H1 (cell line): ENCODE results near the gene FAM8A1.

ENCODE experiments used
- CTCF ChIP-seq, 3 experiments: IDR thresholded peaks; 1 replicate in 2 of 3; 2 replicates in 1 of 3; pipeline versions ENCODE4 v1.5.1 to v1.6.1; 2011; ENCODE audit warnings: low read length in 3 of 3, mild to moderate bottlenecking in 3 of 3, inconsistent platforms in 2 of 3, low read depth in 1 of 3, moderate library complexity in 1 of 3; ENCODE audit not compliant: insufficient read depth in 1 of 3; ENCODE audit errors: control extremely low read depth in 1 of 3
- EGR1 ChIP-seq: IDR thresholded peaks from 2 replicates; pipeline ENCODE4 v1.6.1; 2011; ENCODE audit warnings: low read depth, low read length, borderline replicate concordance
- GABPA ChIP-seq: IDR thresholded peaks from 2 replicates; pipeline ENCODE4 v1.6.1; 2011; ENCODE audit warnings: mild to moderate bottlenecking, low read length, moderate library complexity, borderline replicate concordance; ENCODE audit not compliant: insufficient read depth
- HDAC6 ChIP-seq: IDR thresholded peaks from one replicate; pipeline ENCODE4 v1.7.1; 2012; ENCODE audit warnings: low read depth, mild to moderate bottlenecking, inconsistent platforms, low read length, moderate library complexity
- KDM5A ChIP-seq: fragments of 200-600 bp; IDR thresholded peaks from 2 replicates; pipeline ENCODE4 v1.7.1; 2012; ENCODE audit warnings: mild to moderate bottlenecking, low read length, inconsistent platforms, mixed read lengths
- POLR2A ChIP-seq, 2 experiments: IDR thresholded peaks; 1 replicate in 1 of 2; 2 replicates in 1 of 2; pipeline ENCODE4 v1.6.1; 2011; ENCODE audit warnings: low read depth in 2 of 2, low read length in 2 of 2, mild to moderate bottlenecking in 2 of 2; ENCODE audit errors: control extremely low read depth in 1 of 2
- POLR2AphosphoS5 ChIP-seq: IDR thresholded peaks from 2 replicates; pipeline ENCODE4 v1.6.1; 2011; ENCODE audit warnings: low read depth, low read length
- TAF1 ChIP-seq: IDR thresholded peaks from 2 replicates; pipeline ENCODE4 v1.6.1; 2011; ENCODE audit warnings: mild to moderate bottlenecking, low read depth, low read length
- ZNF274 ChIP-seq: IDR thresholded peaks from 2 replicates; pipeline ENCODE4 v1.7.0; 2012; ENCODE audit warnings: low read length, borderline replicate concordance; ENCODE audit errors: extremely low read depth

GRCh38 chr6:17602888-17603287, 2.8 kb downstream of the FAM8A1 start:
- no peak for TF ChIP-seq CTCF (IDR thresholded peaks at IDR 0.05; ENCODE audit: control extremely low read depth in 1 of 3, insufficient read depth in 1 of 3, low read depth in 1 of 3, low read length in 3 of 3)
- TF ChIP-seq GABPA: no peak
- TF ChIP-seq POLR2A (IDR thresholded peaks at IDR 0.05; ENCODE audit: control extremely low read depth in 1 of 2, low read depth in 2 of 2, low read length in 2 of 2): no peak
- TF ChIP-seq EGR1: no peak
- no peak for TF ChIP-seq POLR2AphosphoS5
- no peak for TF ChIP-seq TAF1
- no peak for TF ChIP-seq ZNF274
- TF ChIP-seq HDAC6: no peak
- TF ChIP-seq KDM5A: no peak
